Activated T-helper 1 cell treated with anti-CD3 and anti-CD28 coated beads, Interleukin-12 subunit alpha, Interleukin-12 subunit beta, Interleukin-2, Interleukin-4 antibody, amounts not matched to agents 30 ng/mL and 10 ng/mL and 1 ng/mL, durations not matched to agents 14 hours and 24 hours and 36 hours (primary cell): ENCODE measurements around the gene CBLB. TPM values are rescaled to one million over a fixed set of nuclear protein-coding genes. Genes with fewer than 3 reads are reported as not detected.

Source experiments
- DNase-seq: peaks from one replicate; pipeline ENCODE4 v3.0.0; 2021; ENCODE audit warnings: low spot score
- H3K27ac Mint-ChIP-seq: one replicate; pipeline ENCODE4 v1.8.0; 2021; ENCODE audit warnings: mild to moderate bottlenecking, mixed read lengths
- H3K27me3 Mint-ChIP-seq: one replicate; pipeline ENCODE4 v1.8.0; 2022; ENCODE audit warnings: mild to moderate bottlenecking, moderate library complexity, mixed read lengths; ENCODE audit not compliant: insufficient read depth
- H3K36me3 Mint-ChIP-seq: one replicate; pipeline ENCODE4 v1.8.0; 2021; ENCODE audit warnings: low read depth, mixed read lengths
- H3K4me1 Mint-ChIP-seq: one replicate; pipeline ENCODE4 v1.8.0; 2021; ENCODE audit warnings: low read depth, mixed read lengths
- H3K4me3 Mint-ChIP-seq: one replicate; pipeline ENCODE4 v1.8.0; 2021; ENCODE audit warnings: mild to moderate bottlenecking, moderate library complexity, mixed read lengths
- H3K9me3 Mint-ChIP-seq: one replicate; pipeline ENCODE4 v1.8.0; 2021; ENCODE audit warnings: mixed read lengths
- intact Hi-C: fragments of 100-400 bp; cut with micrococcal nuclease; formaldehyde crosslinking; loops from one replicate; pipeline ENCODE4 v1.15.1; 2024
- total RNA-seq: library from RNA; stranded (reverse); gene quantifications from 2 replicates; pipeline ENCODE4 v1.2.3, GENCODE V29; 2022

CBLB gene
- total RNA-seq, 1 donor from 2014 or later: 213 TPM

- no peaks in the 10 kb centered on the region for H3K27me3 Mint-ChIP-seq
- peak overlapping the region; percentile 71 for H3K4me3 Mint-ChIP-seq
- H3K27ac Mint-ChIP-seq: peak overlapping the region; percentile 93
- DNase-seq: no peak
- H3K36me3 Mint-ChIP-seq: peaks cover 68% of the 10 kb centered on the region
- intact Hi-C loops: loop anchor here (1.0 to 5.0 kb wide), 5 partner anchors 10 to 775 kb away; no protein-coding TSS in a partner anchor
- no peaks in the 10 kb centered on the region for H3K9me3 Mint-ChIP-seq
- H3K4me1 Mint-ChIP-seq: peaks cover 80% of the 10 kb centered on the region
Measured at GRCh38 chr3:105837143-105837740, 31.6 kb downstream of the CBLB start.

GRCh38 chr3:105836533-105836932, 32.3 kb downstream of the CBLB start:
- peak overlapping the region; percentile 93 for H3K27ac Mint-ChIP-seq
- H3K27me3 Mint-ChIP-seq: no peaks in the 10 kb centered on the region
- H3K36me3 Mint-ChIP-seq: peaks cover 63% of the 10 kb centered on the region
- peaks cover 85% of the 10 kb centered on the region for H3K4me1 Mint-ChIP-seq
- peak overlapping the region; percentile 71 for H3K4me3 Mint-ChIP-seq
- H3K9me3 Mint-ChIP-seq: no peaks in the 10 kb centered on the region
- intact Hi-C loops: loop anchor here (1.0 to 5.0 kb wide), 6 partner anchors 9 to 776 kb away; no protein-coding TSS in a partner anchor
- DNase-seq: peak; percentile 27

- peaks cover 68% of the 10 kb centered on the region for H3K36me3 Mint-ChIP-seq
- intact Hi-C loops: loop anchor here (1.0 to 5.0 kb wide), 6 partner anchors 8 to 777 kb away; no protein-coding TSS in a partner anchor
- H3K27ac Mint-ChIP-seq: peak overlapping the region; percentile 66
- no peaks in the 10 kb centered on the region for H3K27me3 Mint-ChIP-seq
- no peak for DNase-seq
- H3K4me3 Mint-ChIP-seq: peak overlapping the region; percentile 17
- H3K9me3 Mint-ChIP-seq: peaks cover 6% of the 10 kb centered on the region
- peaks cover 94% of the 10 kb centered on the region for H3K4me1 Mint-ChIP-seq
Measured at GRCh38 chr3:105835606-105836005, 33.2 kb downstream of the CBLB start.

- H3K9me3 Mint-ChIP-seq: peaks cover 6% of the 10 kb centered on the region
- intact Hi-C loops: loop anchor here (5.0 kb wide), 1 partner anchor 778 kb away; no protein-coding TSS in a partner anchor
- H3K4me1 Mint-ChIP-seq: peaks cover 94% of the 10 kb centered on the region
- peak overlapping the region; percentile 60 for H3K4me3 Mint-ChIP-seq
- DNase-seq: no peak
- H3K27ac Mint-ChIP-seq: peak overlapping the region; percentile 96
- no peaks in the 10 kb centered on the region for H3K27me3 Mint-ChIP-seq
- H3K36me3 Mint-ChIP-seq: peaks cover 66% of the 10 kb centered on the region
Measured at GRCh38 chr3:105834768-105835167, 34.0 kb downstream of the CBLB start.

- DNase-seq: no peak
- intact Hi-C loops: loop anchor here (1.0 kb wide), 2 partner anchors 15 to 156 kb away; no protein-coding TSS in a partner anchor
- Mint-ChIP-seq H3K27ac (peak overlapping the region; percentile 98), H3K36me3 (peaks cover 53% of the 10 kb centered on the region), H3K9me3 (peaks cover 6% of the 10 kb centered on the region), H3K4me1 (peaks cover 92% of the 10 kb centered on the region), H3K4me3 (peak overlapping the region; percentile 74), H3K27me3 (no peaks in the 10 kb centered on the region)
Measured at GRCh38 chr3:105832644-105833043, 36.2 kb downstream of the CBLB start.

- peaks cover 52% of the 10 kb centered on the region for H3K36me3 Mint-ChIP-seq
- no peaks in the 10 kb centered on the region for H3K27me3 Mint-ChIP-seq
- peaks cover 90% of the 10 kb centered on the region for H3K4me1 Mint-ChIP-seq
- peaks cover 10% of the 10 kb centered on the region for H3K9me3 Mint-ChIP-seq
- peak overlapping the region; percentile 94 for H3K27ac Mint-ChIP-seq
- H3K4me3 Mint-ChIP-seq: peak overlapping the region; percentile 73
- intact Hi-C loops: loop anchor here (1.0 kb wide), 1 partner anchor 501 kb away; no protein-coding TSS in a partner anchor
- no peak for DNase-seq
Measured at GRCh38 chr3:105830836-105831235, 38.0 kb downstream of the CBLB start.

- intact Hi-C loops: loop anchor here (1.0 to 5.0 kb wide), 2 partner anchors 287 to 502 kb away; no protein-coding TSS in a partner anchor
- H3K36me3 Mint-ChIP-seq: peaks cover 52% of the 10 kb centered on the region
- peaks cover 84% of the 10 kb centered on the region for H3K4me1 Mint-ChIP-seq
- H3K4me3 Mint-ChIP-seq: peak overlapping the region; percentile 20
- no peaks in the 10 kb centered on the region for H3K27me3 Mint-ChIP-seq
- H3K9me3 Mint-ChIP-seq: peaks cover 10% of the 10 kb centered on the region
- peak overlapping the region; percentile 87 for H3K27ac Mint-ChIP-seq
- no peak for DNase-seq
Measured at GRCh38 chr3:105829871-105830622, 38.8 kb downstream of the CBLB start.

- peaks cover 53% of the 10 kb centered on the region for H3K36me3 Mint-ChIP-seq
- peak overlapping the region; percentile 71 for H3K4me3 Mint-ChIP-seq
- intact Hi-C loops: loop anchor here (5.0 kb wide), 1 partner anchor 288 kb away; no protein-coding TSS in a partner anchor
- H3K9me3 Mint-ChIP-seq: peaks cover 10% of the 10 kb centered on the region
- H3K27ac Mint-ChIP-seq: peak overlapping the region; percentile 94
- H3K4me1 Mint-ChIP-seq: peaks cover 84% of the 10 kb centered on the region
- no peak for DNase-seq
- H3K27me3 Mint-ChIP-seq: no peaks in the 10 kb centered on the region
Measured at GRCh38 chr3:105829229-105829628, 39.6 kb downstream of the CBLB start.

- Mint-ChIP-seq H3K4me1 (peaks cover 85% of the 10 kb centered on the region), H3K4me3 (peak overlapping the region; percentile 71), H3K27me3 (no peaks in the 10 kb centered on the region), H3K36me3 (peaks cover 56% of the 10 kb centered on the region), H3K27ac (peak overlapping the region; percentile 94), H3K9me3 (peaks cover 10% of the 10 kb centered on the region)
- no peak for DNase-seq
- intact Hi-C loops: loop anchor here (5.0 kb wide), 1 partner anchor 289 kb away; no protein-coding TSS in a partner anchor
Measured at GRCh38 chr3:105828703-105829102, 40.1 kb downstream of the CBLB start.

GRCh38 chr3:105827959-105828358, 40.9 kb downstream of the CBLB start:
- no peak for DNase-seq
- intact Hi-C loops: loop anchor here (1.0 to 5.0 kb wide), 16 partner anchors 8 to 646 kb away; no protein-coding TSS in a partner anchor
- Mint-ChIP-seq H3K27ac (peak overlapping the region; percentile 96), H3K4me3 (peak overlapping the region; percentile 57), H3K4me1 (peaks cover 88% of the 10 kb centered on the region), H3K36me3 (peaks cover 61% of the 10 kb centered on the region), H3K9me3 (peaks cover 10% of the 10 kb centered on the region), H3K27me3 (no peaks in the 10 kb centered on the region)

GRCh38 chr3:105826778-105827634, 41.8 kb downstream of the CBLB start:
- Mint-ChIP-seq H3K4me3 (peak overlapping the region; percentile 80), H3K27ac (peak overlapping the region; percentile 100), H3K9me3 (peaks cover 10% of the 10 kb centered on the region), H3K27me3 (no peaks in the 10 kb centered on the region), H3K4me1 (peaks cover 88% of the 10 kb centered on the region), H3K36me3 (peaks cover 63% of the 10 kb centered on the region)
- intact Hi-C loops: loop anchor here (1.0 to 5.0 kb wide), 16 partner anchors 9 to 647 kb away; no protein-coding TSS in a partner anchor
- no peak for DNase-seq

GRCh38 chr3:105824129-105824528, 44.7 kb downstream of the CBLB start:
- H3K4me1 Mint-ChIP-seq: peaks cover 77% of the 10 kb centered on the region
- intact Hi-C loops: no loop called here
- H3K27me3 Mint-ChIP-seq: no peaks in the 10 kb centered on the region
- DNase-seq: no peak
- H3K27ac Mint-ChIP-seq: peak overlapping the region; percentile 94
- H3K4me3 Mint-ChIP-seq: peak overlapping the region; percentile 20
- H3K9me3 Mint-ChIP-seq: peaks cover 4% of the 10 kb centered on the region
- H3K36me3 Mint-ChIP-seq: peaks cover 60% of the 10 kb centered on the region
